Measurements from ENCODE around the gene LAMB1.

LAMB1 gene

GRCh38 chr7:107920048-107920772 is 82.8 kb downstream of the LAMB1 start:
- H3K27ac ChIP-seq (ENCODE audit: low read depth, low read length, poor library complexity, severe bottlenecking): no peak overlapping the region

GRCh38 chr7:107918948-107919347 is 84.0 kb downstream of the LAMB1 start:
- H3K9me3 ChIP-seq (ENCODE audit: low read length): no peaks in the 10 kb centered on the region
- H3K4me2 ChIP-seq (ENCODE audit: low read length): no peak overlapping the region
- H3K4me1 ChIP-seq (ENCODE audit: insufficient read depth, low read length, severe bottlenecking): peaks cover 3% of the 10 kb centered on the region
- H3F3A ChIP-seq (ENCODE audit: insufficient read depth, low read length): no peaks in the 10 kb centered on the region
- no peak overlapping the region for H3K27ac ChIP-seq (ENCODE audit: low read depth, low read length, poor library complexity, severe bottlenecking)
- no peak for TF ChIP-seq EZH2 (IDR thresholded peaks at IDR 0.05; ENCODE audit: borderline replicate concordance, low read length)
- TF ChIP-seq CTCF (IDR thresholded peaks at IDR 0.05; ENCODE audit: low read length): no peak
- peaks cover 87% of the 10 kb centered on the region for H3K36me3 ChIP-seq (ENCODE audit: insufficient read depth, low read length)
- no peaks in the 10 kb centered on the region; the same call in 1 of the 2 replicates for H3K79me2 ChIP-seq (ENCODE audit: insufficient read depth, low read length)
- no peaks in the 10 kb centered on the region for H4K20me1 ChIP-seq (ENCODE audit: insufficient read depth, low read length)
- H3K4me3 ChIP-seq (ENCODE audit: low read depth, low read length, poor library complexity, severe bottlenecking): no peak overlapping the region
- H3K9ac ChIP-seq (ENCODE audit: low read length): no peak overlapping the region
- H3K27me3 ChIP-seq (ENCODE audit: insufficient read depth, low read length): no peaks in the 10 kb centered on the region
- H3K9me2 ChIP-seq (ENCODE audit: low read depth, low read length): no peaks in the 10 kb centered on the region
- H2AFZ ChIP-seq (ENCODE audit: low read length): no peak overlapping the region

More at GRCh38 chr7:107920048-107920772, 82.8 kb downstream of the LAMB1 start:
- TF ChIP-seq CTCF (IDR thresholded peaks at IDR 0.05; ENCODE audit: low read length) (no peak), EZH2 (IDR thresholded peaks at IDR 0.05; ENCODE audit: borderline replicate concordance, low read length) (no peak)
- H2AFZ ChIP-seq (ENCODE audit: low read length): no peak overlapping the region
- H4K20me1 ChIP-seq (ENCODE audit: insufficient read depth, low read length): no peaks in the 10 kb centered on the region
- no peak overlapping the region for H3K4me2 ChIP-seq (ENCODE audit: low read length)
- no peaks in the 10 kb centered on the region for H3K79me2 ChIP-seq (ENCODE audit: insufficient read depth, low read length)
- H3K4me1 ChIP-seq (ENCODE audit: insufficient read depth, low read length, severe bottlenecking): peaks cover 10% of the 10 kb centered on the region
- no peaks in the 10 kb centered on the region for H3K9me3 ChIP-seq (ENCODE audit: low read length)
- H3K4me3 ChIP-seq (ENCODE audit: low read depth, low read length, poor library complexity, severe bottlenecking): no peak overlapping the region
- no peaks in the 10 kb centered on the region for H3K9me2 ChIP-seq (ENCODE audit: low read depth, low read length)
- no peaks in the 10 kb centered on the region for H3K27me3 ChIP-seq (ENCODE audit: insufficient read depth, low read length)
- H3K36me3 ChIP-seq (ENCODE audit: insufficient read depth, low read length): peaks cover 90% of the 10 kb centered on the region
- no peak overlapping the region for H3K9ac ChIP-seq (ENCODE audit: low read length)
- H3F3A ChIP-seq (ENCODE audit: insufficient read depth, low read length): no peaks in the 10 kb centered on the region

- Histone ChIP-seq H3K79me2 (ENCODE audit: insufficient read depth, low read length) (peaks cover 7% of the 10 kb centered on the region; the same call in 1 of the 2 replicates), H3K27ac (ENCODE audit: low read depth, low read length, poor library complexity, severe bottlenecking) (no peak overlapping the region), H3K27me3 (ENCODE audit: insufficient read depth, low read length) (no peaks in the 10 kb centered on the region), H2AFZ (ENCODE audit: low read length) (no peak overlapping the region), H3F3A (ENCODE audit: insufficient read depth, low read length) (no peaks in the 10 kb centered on the region), H3K4me2 (ENCODE audit: low read length) (no peak overlapping the region), H3K4me1 (ENCODE audit: insufficient read depth, low read length, severe bottlenecking) (no peaks in the 10 kb centered on the region), H4K20me1 (ENCODE audit: insufficient read depth, low read length) (no peaks in the 10 kb centered on the region), H3K9me2 (ENCODE audit: low read depth, low read length) (no peaks in the 10 kb centered on the region), H3K9ac (ENCODE audit: low read length) (no peak overlapping the region), H3K4me3 (ENCODE audit: low read depth, low read length, poor library complexity, severe bottlenecking) (no peak overlapping the region), H3K9me3 (ENCODE audit: low read length) (no peaks in the 10 kb centered on the region), H3K36me3 (ENCODE audit: insufficient read depth, low read length) (peaks cover 87% of the 10 kb centered on the region)
- TF ChIP-seq EZH2 (IDR thresholded peaks at IDR 0.05; ENCODE audit: borderline replicate concordance, low read length) (no peak), CTCF (IDR thresholded peaks at IDR 0.05; ENCODE audit: low read length) (no peak)
Measured at GRCh38 chr7:107917763-107918651, 85.0 kb downstream of the LAMB1 start.
